Measurements from ENCODE around the gene GTF2H2C.
"Not testable (repeated sequence)": the region's sequence is repeated elsewhere in the genome, so short reads cannot be mapped to it uniquely, and the experiment has no call there.

GTF2H2C gene

DNA sequence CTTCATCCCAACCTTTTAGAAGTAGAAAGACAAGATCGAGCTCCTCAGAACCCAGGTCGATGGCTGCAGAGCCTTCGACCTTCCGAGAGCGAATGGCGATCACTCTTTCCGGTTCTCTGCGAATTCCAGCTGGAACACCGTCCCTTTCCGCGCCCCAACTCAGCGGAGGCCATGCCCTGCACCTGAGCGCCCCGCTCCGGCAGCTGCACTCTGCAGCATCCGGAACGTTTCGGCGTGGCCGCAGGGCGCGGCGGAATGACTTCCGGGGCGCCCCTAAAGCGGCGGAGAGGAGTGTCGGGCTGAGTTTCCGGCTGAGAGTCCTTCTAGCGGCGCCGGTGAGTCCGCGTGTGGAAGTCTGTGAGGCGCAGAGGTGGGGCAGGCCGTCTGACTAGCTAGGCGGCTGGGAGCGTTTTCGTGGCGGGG is at the start of gene GTF2H2C:
GTF2H2C (plus strand) TSS at position 284 of the 423 bp plus-strand sequence. CDS start 4,942 bp downstream, outside the sequence.
- peak within 1 kb of the TSS; percentile 71 for H3K27ac ChIP-seq
- TF ChIP-seq, protein P1, sequence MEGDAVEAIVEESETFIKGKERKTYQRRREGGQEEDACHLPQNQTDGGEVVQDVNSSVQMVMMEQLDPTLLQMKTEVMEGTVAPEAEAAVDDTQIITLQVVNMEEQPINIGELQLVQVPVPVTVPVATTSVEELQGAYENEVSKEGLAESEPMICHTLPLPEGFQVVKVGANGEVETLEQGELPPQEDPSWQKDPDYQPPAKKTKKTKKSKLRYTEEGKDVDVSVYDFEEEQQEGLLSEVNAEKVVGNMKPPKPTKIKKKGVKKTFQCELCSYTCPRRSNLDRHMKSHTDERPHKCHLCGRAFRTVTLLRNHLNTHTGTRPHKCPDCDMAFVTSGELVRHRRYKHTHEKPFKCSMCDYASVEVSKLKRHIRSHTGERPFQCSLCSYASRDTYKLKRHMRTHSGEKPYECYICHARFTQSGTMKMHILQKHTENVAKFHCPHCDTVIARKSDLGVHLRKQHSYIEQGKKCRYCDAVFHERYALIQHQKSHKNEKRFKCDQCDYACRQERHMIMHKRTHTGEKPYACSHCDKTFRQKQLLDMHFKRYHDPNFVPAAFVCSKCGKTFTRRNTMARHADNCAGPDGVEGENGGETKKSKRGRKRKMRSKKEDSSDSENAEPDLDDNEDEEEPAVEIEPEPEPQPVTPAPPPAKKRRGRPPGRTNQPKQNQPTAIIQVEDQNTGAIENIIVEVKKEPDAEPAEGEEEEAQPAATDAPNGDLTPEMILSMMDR (conservative IDR thresholded peaks at IDR 0.05) = peak; percentile 20; the same call in 1 of the 2 replicates

DNA sequence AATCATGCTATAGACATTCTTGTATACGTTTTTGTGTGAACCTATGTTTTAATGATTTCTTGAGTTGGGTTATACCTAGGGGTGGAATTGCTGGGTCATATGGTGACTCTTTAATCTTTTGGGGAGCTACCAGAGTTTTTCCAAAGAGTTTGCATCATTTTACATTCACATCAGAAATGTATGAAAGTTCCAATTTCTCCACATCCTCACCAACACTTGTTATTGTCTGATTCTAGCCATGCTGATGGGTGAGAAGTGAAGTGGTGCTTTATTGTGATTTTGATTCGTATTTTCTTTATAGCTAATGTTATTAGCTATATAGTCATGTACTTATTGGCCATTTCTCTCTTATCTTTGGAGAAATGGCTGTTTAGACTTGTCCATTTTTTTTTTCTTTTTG is 49.3 kb upstream of the GTF2H2C start:
- H3K27ac ChIP-seq = no peak overlapping the region
- TF ChIP-seq, protein P1 (conservative IDR thresholded peaks at IDR 0.05) = no peak

DNA sequence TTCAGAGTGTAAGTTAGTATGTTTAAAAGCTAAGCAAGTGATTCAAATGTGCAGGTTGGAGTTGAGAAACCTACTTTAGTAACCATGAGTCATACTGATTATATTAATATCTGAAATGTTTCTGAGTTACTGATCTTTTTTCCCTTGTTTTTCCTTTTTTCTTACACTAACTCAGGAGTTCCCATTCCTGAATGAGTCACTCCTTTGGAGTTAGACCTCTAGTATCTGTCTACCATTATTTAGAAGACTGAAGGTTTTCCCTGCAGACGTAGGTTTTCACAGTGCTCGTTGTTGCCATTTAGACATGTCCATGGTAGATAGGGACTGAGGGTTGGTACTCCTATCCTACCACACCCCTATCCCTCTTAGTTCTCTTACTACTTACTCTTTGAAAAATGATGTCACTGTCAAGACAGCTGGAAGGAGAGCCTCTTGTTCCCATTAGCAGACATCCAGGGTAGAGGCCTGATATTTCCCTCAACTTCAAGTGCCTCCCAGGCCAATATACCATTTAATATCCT is 47.2 kb upstream of the GTF2H2C start:
- TF ChIP-seq, protein P1 (conservative IDR thresholded peaks at IDR 0.05) = no peak
- H3K27ac ChIP-seq = no peak overlapping the region

DNA sequence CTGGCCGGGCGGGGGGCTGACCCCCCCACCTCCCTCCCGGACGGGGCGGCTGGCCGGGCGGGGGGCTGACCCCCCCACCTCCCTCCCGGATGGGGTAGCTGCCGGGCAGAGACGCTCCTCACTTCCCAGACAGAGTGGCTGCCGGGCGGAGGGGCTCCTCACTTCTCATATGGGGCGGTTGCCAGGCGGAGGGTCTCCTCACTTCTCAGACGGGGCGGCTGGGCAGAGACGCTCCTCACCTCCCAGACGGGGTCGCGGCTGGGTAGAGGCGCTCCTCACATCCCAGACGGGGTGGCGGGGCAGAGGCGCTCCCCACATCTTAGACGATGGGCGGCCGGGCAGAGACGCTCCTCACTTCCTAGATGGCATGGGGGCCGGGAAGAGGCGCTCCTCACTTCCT is 44.4 kb upstream of the GTF2H2C start:
- not testable (repeated sequence) for H3K27ac ChIP-seq

DNA sequence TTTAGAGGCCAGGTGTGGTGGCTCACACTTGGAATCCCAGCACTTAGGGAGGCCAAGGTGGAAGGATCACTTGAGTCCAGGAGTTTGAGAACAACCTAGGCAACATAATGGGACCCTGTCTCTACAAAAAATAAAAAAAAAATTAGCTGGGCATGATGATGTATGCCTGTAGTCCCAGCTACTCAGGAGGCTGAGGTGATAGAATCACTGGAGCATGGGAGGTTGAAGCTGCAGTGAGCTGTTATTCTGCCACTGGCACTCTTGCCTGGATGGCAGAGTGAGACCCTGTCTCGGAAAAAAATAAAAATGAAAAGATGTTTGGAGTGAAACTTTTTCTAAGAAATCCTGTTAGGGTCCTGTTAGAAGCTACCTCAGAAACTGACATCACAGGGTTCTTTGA is 43.2 kb upstream of the GTF2H2C start:
- H3K27ac ChIP-seq = peak overlapping the region; percentile 85
- TF ChIP-seq, protein P1 (conservative IDR thresholded peaks at IDR 0.05) = no peak

DNA sequence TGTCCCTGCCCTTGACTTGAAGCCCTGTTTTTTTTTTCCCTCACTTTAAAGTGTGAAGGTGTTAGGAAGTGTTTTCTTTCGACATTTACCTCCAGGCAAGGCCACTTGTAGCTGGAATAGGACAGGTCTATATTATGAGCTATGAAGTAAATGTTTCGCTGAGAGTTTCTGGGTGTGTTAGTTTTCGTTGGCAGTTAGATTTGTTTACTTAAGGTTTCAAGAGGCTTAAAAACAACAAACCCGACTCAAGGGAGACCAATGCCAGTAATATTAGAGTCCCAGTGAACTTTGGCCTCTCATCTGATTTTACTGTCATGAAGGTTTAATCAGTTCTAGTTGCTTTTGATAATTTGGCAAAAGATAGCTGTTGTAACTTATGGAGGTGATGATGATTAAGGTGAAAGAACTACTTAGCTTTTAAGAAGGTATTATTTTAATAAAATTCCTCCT is 42.2 kb upstream of the GTF2H2C start:
- TF ChIP-seq, protein P1 (conservative IDR thresholded peaks at IDR 0.05) = no peak
- peak overlapping the region; percentile 85 for H3K27ac ChIP-seq

DNA sequence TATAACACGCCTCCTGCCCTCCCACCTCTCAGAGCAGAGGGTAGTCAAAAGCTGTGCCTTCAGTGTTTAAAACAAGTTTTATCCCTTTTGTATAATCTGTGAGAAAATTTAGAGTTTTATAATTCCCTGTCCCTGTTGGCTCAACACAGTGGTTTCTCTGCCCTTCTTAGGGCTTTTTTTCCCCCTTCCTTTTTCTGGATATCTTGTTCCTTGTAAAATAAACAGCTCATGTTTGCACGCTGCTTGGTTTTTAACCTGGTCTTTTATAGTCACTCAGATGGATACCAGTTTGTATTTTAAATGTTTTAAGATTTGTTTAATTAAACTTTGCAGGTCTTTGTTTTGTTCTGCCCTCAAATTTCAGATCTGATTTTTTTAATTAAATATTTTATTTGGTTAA is 40.7 kb upstream of the GTF2H2C start:
- TF ChIP-seq, protein P1 (conservative IDR thresholded peaks at IDR 0.05) = no peak
- H3K27ac ChIP-seq = peak overlapping the region; percentile 85

DNA sequence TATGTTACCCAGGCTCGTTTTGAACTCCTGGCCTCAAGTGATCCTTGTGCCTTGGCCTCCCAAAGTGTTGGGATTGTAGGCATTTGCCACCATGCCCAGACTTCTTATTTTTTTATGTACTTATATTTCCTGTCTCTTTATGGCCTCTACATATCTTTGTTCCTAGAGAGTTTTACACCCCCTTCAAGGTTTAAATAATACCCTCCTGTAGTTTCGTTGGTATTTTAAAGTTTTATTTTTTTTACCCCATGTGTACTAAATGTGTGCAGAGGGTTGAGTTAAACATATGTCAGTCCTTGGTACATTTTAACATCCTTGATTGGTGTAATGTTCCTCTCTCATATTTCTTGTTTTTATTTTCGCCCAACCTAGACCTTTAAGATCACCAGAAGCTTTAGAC is 38.0 kb upstream of the GTF2H2C start:
- TF ChIP-seq, protein P1 (conservative IDR thresholded peaks at IDR 0.05) = no peak
- H3K27ac ChIP-seq = peak overlapping the region; percentile 85

Data from VCaP (cell line).